ENCODE results near the gene ETV2. TPM values are rescaled to one million over a fixed set of nuclear protein-coding genes. Genes with fewer than 3 reads are reported as not detected.

Gene ETV2
- total RNA-seq, 1 donor from 2014 or later, result not detected

- intact Hi-C loops (cut with micrococcal nuclease), result loop anchor here (1.0 to 5.0 kb wide), 6 partner anchors 24 to 238 kb away; partner anchors contain the start of genes ARHGAP33 and LIN37
- Mint-ChIP-seq H3K4me3 (no peak overlapping the region), H3K27me3 (peaks cover 4% of the 10 kb centered on the region), H3K4me1 (peaks cover 3% of the 10 kb centered on the region), H3K27ac (no peak overlapping the region), H3K36me3 (ENCODE audit: low read depth) (no peaks in the 10 kb centered on the region), H3K9me3 (no peaks in the 10 kb centered on the region)
- DNase-seq (no peak), ATAC-seq (ENCODE audit: low read depth) (peak; percentile 7)
- TF ChIP-seq, protein P1, sequence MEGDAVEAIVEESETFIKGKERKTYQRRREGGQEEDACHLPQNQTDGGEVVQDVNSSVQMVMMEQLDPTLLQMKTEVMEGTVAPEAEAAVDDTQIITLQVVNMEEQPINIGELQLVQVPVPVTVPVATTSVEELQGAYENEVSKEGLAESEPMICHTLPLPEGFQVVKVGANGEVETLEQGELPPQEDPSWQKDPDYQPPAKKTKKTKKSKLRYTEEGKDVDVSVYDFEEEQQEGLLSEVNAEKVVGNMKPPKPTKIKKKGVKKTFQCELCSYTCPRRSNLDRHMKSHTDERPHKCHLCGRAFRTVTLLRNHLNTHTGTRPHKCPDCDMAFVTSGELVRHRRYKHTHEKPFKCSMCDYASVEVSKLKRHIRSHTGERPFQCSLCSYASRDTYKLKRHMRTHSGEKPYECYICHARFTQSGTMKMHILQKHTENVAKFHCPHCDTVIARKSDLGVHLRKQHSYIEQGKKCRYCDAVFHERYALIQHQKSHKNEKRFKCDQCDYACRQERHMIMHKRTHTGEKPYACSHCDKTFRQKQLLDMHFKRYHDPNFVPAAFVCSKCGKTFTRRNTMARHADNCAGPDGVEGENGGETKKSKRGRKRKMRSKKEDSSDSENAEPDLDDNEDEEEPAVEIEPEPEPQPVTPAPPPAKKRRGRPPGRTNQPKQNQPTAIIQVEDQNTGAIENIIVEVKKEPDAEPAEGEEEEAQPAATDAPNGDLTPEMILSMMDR (IDR thresholded peaks at IDR 0.05), result no peak
- ChIA-PET CTCF (interaction anchor here (1.2 to 1.6 kb wide), 4 partner anchors 21 to 189 kb away, joined by 4 to 6 read pairs (median 5); no protein-coding TSS in a partner anchor), POLR2A (interaction anchor here (0.7 kb wide), 3 partner anchors 28 to 1813 kb away, joined by 3 to 6 read pairs (median 5); partner anchors contain the start of genes PSENEN, U2AF1L4 and ZNF793)
Observed at GRCh38 chr19:35693422-35693821, 51.9 kb downstream of the ETV2 start.

DNA sequence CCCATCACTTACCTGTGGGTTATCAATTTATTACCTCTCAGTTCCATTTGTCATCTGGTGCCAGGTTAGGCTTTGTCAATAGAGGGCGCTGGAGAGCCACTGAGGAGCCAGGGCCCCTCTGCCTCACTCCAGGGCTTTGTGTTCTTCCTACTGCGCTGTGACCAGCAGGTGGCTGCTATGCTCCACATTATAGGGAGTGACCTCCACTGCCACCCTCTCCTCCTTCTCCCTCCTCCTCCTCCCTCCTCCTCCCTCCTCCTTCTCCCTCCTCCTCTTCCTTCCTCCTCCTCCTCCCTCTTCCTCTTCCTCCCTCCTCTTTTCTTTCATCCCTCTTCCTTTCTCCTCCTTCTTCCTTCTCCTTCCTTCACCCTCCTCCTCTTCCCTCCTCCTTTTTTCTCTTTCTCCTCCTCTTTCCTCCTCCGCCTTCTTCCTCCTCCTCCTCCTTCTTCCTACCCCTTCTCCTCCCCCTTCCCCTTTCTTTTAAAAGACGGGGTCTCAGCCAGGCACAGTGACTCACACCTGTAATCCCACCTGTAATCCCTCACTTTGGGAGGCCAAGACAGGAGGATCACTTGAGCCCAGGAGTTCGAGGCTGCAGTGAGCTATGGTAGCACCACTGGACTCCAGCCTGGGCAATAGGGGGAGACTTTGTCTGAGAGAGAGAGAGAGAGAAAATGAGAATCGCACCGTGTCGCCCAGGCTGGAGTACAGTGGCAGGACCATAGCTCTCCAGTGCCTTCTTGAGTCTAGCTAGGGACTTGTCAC, 52.5 kb downstream of the ETV2 start:
- ChIA-PET POLR2A (interaction anchor here (0.7 to 10.7 kb wide), 4 partner anchors 12 to 211 kb away, joined by 3 to 238 read pairs (median 4); no protein-coding TSS in a partner anchor), CTCF (interaction anchor here (0.8 to 5.0 kb wide), 11 partner anchors 9 to 189 kb away, joined by 3 to 57 read pairs (median 4); partner anchors contain the start of genes KMT2B, LIN37, PSENEN and U2AF1L4)
- H3K4me1 Mint-ChIP-seq, result peaks cover 3% of the 10 kb centered on the region

More for the DNA sequence above, 52.5 kb downstream of the ETV2 start:
- TF ChIP-seq, protein P1 (IDR thresholded peaks at IDR 0.05), result no peak
- Mint-ChIP-seq H3K36me3 (ENCODE audit: low read depth) (no peaks in the 10 kb centered on the region), H3K9me3 (no peaks in the 10 kb centered on the region), H3K27ac (no peak overlapping the region), H3K27me3 (peaks cover 4% of the 10 kb centered on the region), H3K4me3 (no peak overlapping the region)
- DNase-seq, result peak; percentile 76
- intact Hi-C loops (cut with micrococcal nuclease), result loop anchor here (1.0 to 5.0 kb wide), 6 partner anchors 23 to 237 kb away; partner anchors contain the start of genes ARHGAP33 and LIN37
- ATAC-seq (ENCODE audit: low read depth), result peak; percentile 100

Other genes with a start within 250 kb of the ETV2 start
- gene FFAR2, start 193.5 kb upstream of the ETV2 start, total RNA-seq, result not detected in 2 replicates
- not detected in 2 replicates for gene KRTDAP, start 151.3 kb upstream of the ETV2 start, total RNA-seq
- 1.5 and 1.7 TPM in 2 replicates for gene DMKN, start 128.1 kb upstream of the ETV2 start, total RNA-seq
- not detected in 2 replicates for gene SBSN, start 113.4 kb upstream of the ETV2 start, total RNA-seq
- gene GAPDHS, start 108.3 kb upstream of the ETV2 start, total RNA-seq, result not detected in 2 replicates
- gene TMEM147, start 96.1 kb upstream of the ETV2 start, total RNA-seq, result 46.9 and 55.3 TPM in 2 replicates
- not detected in 2 replicates for gene ATP4A, start 78.1 kb upstream of the ETV2 start, total RNA-seq
- gene PMIS2, start 55.6 kb upstream of the ETV2 start, total RNA-seq, result not detected in 2 replicates
- 31.5 and 36.1 TPM in 2 replicates for gene HAUS5, start 29.0 kb upstream of the ETV2 start, total RNA-seq
- gene RBM42, start 12.7 kb upstream of the ETV2 start, total RNA-seq, result 73.6 and 76.1 TPM in 2 replicates
- 334 and 401 TPM in 2 replicates for gene COX6B1, start 6.6 kb downstream of the ETV2 start, total RNA-seq
- gene UPK1A, start 24.8 kb downstream of the ETV2 start, total RNA-seq, result not detected in 2 replicates
- gene ZBTB32, start 62.8 kb downstream of the ETV2 start, total RNA-seq, result 16.4 and 21.4 TPM in 2 replicates
- gene KMT2B, start 76.3 kb downstream of the ETV2 start, total RNA-seq, result 65.6 and 65.8 TPM in 2 replicates
- 130 and 133 TPM in 2 replicates for gene IGFLR1, start 100.7 kb downstream of the ETV2 start, total RNA-seq
- 41.0 and 46.1 TPM in 2 replicates for gene U2AF1L4, start 103.7 kb downstream of the ETV2 start, total RNA-seq
- 45.0 and 45.6 TPM in 2 replicates for gene PSENEN, start 103.9 kb downstream of the ETV2 start, total RNA-seq
- gene LIN37, start 106.8 kb downstream of the ETV2 start, total RNA-seq, result 12.2 and 14.3 TPM in 2 replicates
- not detected in 2 replicates for gene HSPB6, start 115.3 kb downstream of the ETV2 start, total RNA-seq
- 43.7 and 60.5 TPM in 2 replicates for gene PROSER3, start 116.4 kb downstream of the ETV2 start, total RNA-seq
- 9.3 and 15.0 TPM in 2 replicates for gene ARHGAP33, start 133.8 kb downstream of the ETV2 start, total RNA-seq
- gene PRODH2, start 171.1 kb downstream of the ETV2 start, total RNA-seq, result not detected in 2 replicates
- gene NPHS1, start 210.8 kb downstream of the ETV2 start, total RNA-seq, result 0.18 TPM in 1 of 2 replicates, not detected in the other
- gene KIRREL2, start 215.2 kb downstream of the ETV2 start, total RNA-seq, result not detected in 2 replicates
- gene APLP1, start 226.8 kb downstream of the ETV2 start, total RNA-seq, result not detected in 2 replicates